H1 (cell line): ENCODE data around the gene CELSR1. TPM values are rescaled to one million over a fixed set of nuclear protein-coding genes. Genes with fewer than 3 reads are reported as not detected.

ENCODE experiments used
- CTCF ChIA-PET: fragments of 300-600 bp; sonication (Branson Sonifier 250); formaldehyde crosslinking; loops from one replicate; lab custom pipeline; 2021; ENCODE audit not compliant: partially characterized antibody; lab: Charles Lee
- POLR2A ChIA-PET: fragments of 300-600 bp; sonication (Branson Sonifier 250); formaldehyde crosslinking; loops from one replicate; lab custom pipeline; 2021; ENCODE audit warnings: inconsistent platforms; ENCODE audit not compliant: partially characterized antibody; lab: Charles Lee
- DNase-seq, 2 experiments: peaks; one replicate each; pipeline versions ENCODE4 v3.0.0 to v3.0.0-alpha.2; 2010 to 2022; ENCODE audit warnings: low spot score in 2 of 2, low read depth in 1 of 2, mixed read lengths in 1 of 2
- FAIRE-seq: peaks from 2 replicates; lab custom pipeline; 2011; peaks lifted over from hg19 to GRCh38; lab: Jason Lieb, UNC
- H2AFZ ChIP-seq: 2 replicates; pipeline ENCODE4 v1.8.1; 2012; ENCODE audit warnings: low read length, inconsistent platforms
- H2AK5ac ChIP-seq: 2 replicates; pipeline ENCODE4 v1.6.1; 2013; ENCODE audit warnings: low read depth, low read length
- H2BK120ac ChIP-seq: replicated peaks from 2 replicates; pipeline ENCODE3; 2013; ENCODE audit warnings: low read depth, low read length, inconsistent platforms
- H2BK12ac ChIP-seq: 2 replicates; pipeline ENCODE4 v1.6.1; 2013; ENCODE audit warnings: low read depth, low read length
- H2BK15ac ChIP-seq: 2 replicates; pipeline ENCODE4 v1.6.1; 2013; ENCODE audit warnings: low read length
- H2BK20ac ChIP-seq: 2 replicates; pipeline ENCODE4 v1.6.1; 2013; ENCODE audit warnings: low read length
- H2BK5ac ChIP-seq: 2 replicates; pipeline ENCODE4 v1.6.1; 2013; ENCODE audit warnings: low read depth, low read length
- H3K14ac ChIP-seq: 2 replicates; pipeline ENCODE4 v1.6.1; 2013; ENCODE audit warnings: inconsistent platforms; ENCODE audit not compliant: insufficient read length
- H3K18ac ChIP-seq: 2 replicates; pipeline ENCODE4 v1.6.1; 2013; ENCODE audit warnings: low read length; ENCODE audit errors: extremely low read depth
- H3K23ac ChIP-seq: 2 replicates; pipeline ENCODE4 v1.6.1; 2013; ENCODE audit warnings: inconsistent platforms; ENCODE audit not compliant: insufficient read length
- H3K23me2 ChIP-seq: 2 replicates; pipeline ENCODE4 v1.6.1; 2013; ENCODE audit warnings: low read depth, low read length
- H3K27ac ChIP-seq: 2 replicates; pipeline ENCODE4 v1.6.1; 2011; ENCODE audit warnings: low read depth, low read length, inconsistent platforms
- H3K27me3 ChIP-seq, 4 experiments: replicated peaks in 1 of 4; 1 replicate in 1 of 4; 2 replicates in 3 of 4; pipeline versions ENCODE4 v1.6.1 to v1.8.1; 2011 to 2013; ENCODE audit warnings: low read length in 3 of 4, mild to moderate bottlenecking in 3 of 4, inconsistent platforms in 2 of 4, mixed read lengths in 2 of 4, moderate library complexity in 1 of 4; ENCODE audit not compliant: control insufficient read depth in 3 of 4, insufficient read depth in 3 of 4; ENCODE audit errors: extremely low read depth in 1 of 4
- H3K36me3 ChIP-seq, 4 experiments: 2 replicates each; pipeline versions ENCODE4 v1.6.1 to v1.8.1; 2011 to 2013; ENCODE audit warnings: mild to moderate bottlenecking in 4 of 4, low read length in 3 of 4, moderate library complexity in 2 of 4, control low read depth in 1 of 4, inconsistent platforms in 1 of 4; ENCODE audit not compliant: insufficient read depth in 4 of 4, control insufficient read depth in 2 of 4
- H3K4ac ChIP-seq: replicated peaks from 2 replicates; pipeline ENCODE3; 2013; ENCODE audit warnings: low read length, low read depth, mixed read lengths, inconsistent platforms; ENCODE audit not compliant: insufficient read length
- H3K4me1 ChIP-seq, 4 experiments: replicated peaks in 1 of 4; 1 replicate in 1 of 4; 2 replicates in 3 of 4; pipeline versions ENCODE4 v1.6.1 to v1.8.1; 2011 to 2013; ENCODE audit warnings: low read length in 3 of 4, inconsistent platforms in 2 of 4, mixed read lengths in 1 of 4; ENCODE audit not compliant: insufficient read depth in 4 of 4, control insufficient read depth in 3 of 4
- H3K4me2 ChIP-seq, 2 experiments: 2 replicates each; pipeline versions ENCODE4 v1.6.1 to v1.8.1; 2011 to 2013; ENCODE audit warnings: low read depth in 2 of 2, low read length in 2 of 2, control low read depth in 1 of 2, inconsistent platforms in 1 of 2, mild to moderate bottlenecking in 1 of 2; ENCODE audit not compliant: insufficient read depth in 1 of 2
- H3K4me3 ChIP-seq, 4 experiments: fragments of 200-600, 300-600 bp in 1 of 4; sonication (generic), shearing (Covaris generic), sonication (Bioruptor Twin) in 1 of 4; 2 replicates each; pipeline versions ENCODE4 v1.5.1 to v1.8.1; 2011 to 2016; ENCODE audit warnings: low read length in 4 of 4, low read depth in 3 of 4, control low read depth in 2 of 4, inconsistent platforms in 2 of 4, mild to moderate bottlenecking in 2 of 4, mixed read lengths in 1 of 4, moderate library complexity in 1 of 4; ENCODE audit not compliant: insufficient read depth in 2 of 4; ENCODE audit errors: extremely low read depth in 1 of 4
- H3K56ac ChIP-seq: replicated peaks from 2 replicates; pipeline ENCODE3; 2013; ENCODE audit warnings: low read depth, mild to moderate bottlenecking, mixed read lengths, low read length, inconsistent platforms; ENCODE audit not compliant: insufficient read length
- H3K79me1 ChIP-seq: 2 replicates; pipeline ENCODE4 v1.6.1; 2013; ENCODE audit warnings: low read depth, low read length, control low read depth
- H3K79me2 ChIP-seq, 2 experiments: 2 replicates each; pipeline versions ENCODE4 v1.6.1 to v1.8.1; 2012 to 2013; ENCODE audit warnings: low read length in 2 of 2, mild to moderate bottlenecking in 2 of 2, inconsistent platforms in 1 of 2; ENCODE audit not compliant: insufficient read depth in 2 of 2, control insufficient read depth in 1 of 2
- H3K9ac ChIP-seq, 4 experiments: replicated peaks in 1 of 4; 1 replicate in 1 of 4; 2 replicates in 3 of 4; pipeline versions ENCODE4 v1.6.1 to v1.8.1; 2011 to 2013; ENCODE audit warnings: low read depth in 3 of 4, low read length in 3 of 4, control low read depth in 2 of 4, mild to moderate bottlenecking in 2 of 4, moderate library complexity in 2 of 4, inconsistent platforms in 1 of 4; ENCODE audit errors: extremely low read depth in 1 of 4
- H3K9me3 ChIP-seq, 2 experiments: 2 replicates each; pipeline versions ENCODE4 v1.6.1 to v1.8.1; 2012 to 2013; ENCODE audit warnings: mild to moderate bottlenecking in 2 of 2, moderate library complexity in 2 of 2, control low read depth in 1 of 2, inconsistent platforms in 1 of 2, low read depth in 1 of 2, low read length in 1 of 2, mixed read lengths in 1 of 2; ENCODE audit not compliant: insufficient read depth in 2 of 2
- H4K20me1 ChIP-seq, 2 experiments: replicated peaks in 1 of 2; 2 replicates each; pipeline versions ENCODE3 to v1.8.1; 2011 to 2013; ENCODE audit warnings: inconsistent platforms in 2 of 2, low read length in 2 of 2, mild to moderate bottlenecking in 1 of 2; ENCODE audit not compliant: insufficient read depth in 2 of 2, control insufficient read depth in 1 of 2
- H4K5ac ChIP-seq: 2 replicates; pipeline ENCODE4 v1.6.1; 2013; ENCODE audit warnings: low read length, low read depth, mixed read lengths, inconsistent platforms; ENCODE audit not compliant: insufficient read length
- H4K8ac ChIP-seq: 2 replicates; pipeline ENCODE4 v1.8.0; 2013; ENCODE audit warnings: mild to moderate bottlenecking, moderate library complexity, low read length, inconsistent platforms; ENCODE audit not compliant: insufficient read depth; ENCODE audit errors: extremely low read depth
- H4K91ac ChIP-seq: replicated peaks from 2 replicates; pipeline ENCODE3; 2013; ENCODE audit warnings: low read length, mixed read lengths, inconsistent platforms; ENCODE audit not compliant: insufficient read length
- CBX5 ChIP-seq: fragments of 300-800, 300-1000 bp; sonication (generic); IDR thresholded peaks from 2 replicates; pipeline ENCODE4 v1.7.1; 2016; ENCODE audit warnings: antibody characterized with exemption, low read length, low read depth
- TAF7 ChIP-seq: optimal IDR thresholded peaks from 2 replicates; pipeline ENCODE3; 2011; ENCODE audit warnings: low read depth, mild to moderate bottlenecking, inconsistent platforms, low read length, moderate library complexity, borderline replicate concordance
- WGBS, 2 experiments: shearing (Covaris generic) in 1 of 2; methylation state at CpG; one replicate each; pipeline versions ENCODE4 v1.1.6 to v1.1.7; 2013 to 2015; ENCODE audit warnings: low lambda C conversion rate in 2 of 2, mixed read lengths in 2 of 2, inconsistent platforms in 1 of 2, low coverage in 1 of 2, missing lambda C conversion rate in 1 of 2; ENCODE audit not compliant: insufficient replicate concordance in 2 of 2, insufficient coverage in 1 of 2, insufficient read length in 1 of 2; ENCODE audit errors: extremely low coverage in 1 of 2, missing lambda C conversion rate in 1 of 2; 5-methylcytosine and 5-hydroxymethylcytosine counted together
- polyA plus RNA-seq, 7 experiments: library from polyadenylated mRNA; depleted of rRNA in 3 of 7; stranded (reverse) in 5 of 7; unstranded in 2 of 7; fragments of >200 nt in 5 of 7; fragments of 200-250 nt in 2 of 7; gene quantifications; 1 replicate in 5 of 7; 2 replicates in 1 of 7; 4 replicates in 1 of 7; pipeline versions ENCODE4 v1.2.1 to v1.2.3, GENCODE V29; 2011 to 2013; ENCODE audit warnings: missing spikeins in 2 of 7, mixed read lengths in 2 of 7
- total RNA-seq: library from RNA; stranded (reverse); fragmentation: NEBNext Ultra II Directional; extraction: Animal tissue kit (Norgen Biotek cat#: 25700); gene quantifications from 2 replicates; pipeline ENCODE4 v1.2.1, GENCODE V29; 2021

Gene CELSR1
- total and polyA plus RNA-seq, 2 of the 8 experiments (the other 6 are each of a cell fraction or from before 2014, with no cell fraction given): 9.0 to 12.4 TPM

- DNase-seq: no peak
- CTCF ChIA-PET: interaction anchor here (0.7 to 2.5 kb wide), 3 partner anchors 39 to 323 kb away, joined by 3 to 6 read pairs (median 5); no protein-coding TSS in a partner anchor
- Histone ChIP-seq H3K14ac (no peak overlapping the region), H4K5ac (no peak overlapping the region)
- POLR2A ChIA-PET: interaction anchor here (1.1 kb wide), 1 partner anchor 21 kb away, joined by 3 read pairs; no protein-coding TSS in a partner anchor
- TF ChIP-seq TAF7: no peak
- no peak for TF ChIP-seq CBX5
- TF ChIP-seq, all 59 proteins: peak for 0
- Histone ChIP-seq H3K23me2 (no peaks in the 10 kb centered on the region), H4K20me1 (peaks cover 1 to 3% of the 10 kb centered on the region in 2 experiments), H2AK5ac (no peak overlapping the region), H4K91ac (no peak overlapping the region), H3K56ac (no peak overlapping the region), H2AFZ (no peak overlapping the region), H3K79me1 (no peaks in the 10 kb centered on the region), H3K4me2 (no peak overlapping the region), H4K8ac (no peak overlapping the region; the same call in 1 of the 2 replicates), H2BK15ac (no peak overlapping the region), H2BK12ac (no peak overlapping the region), H3K79me2 (no peaks in the 10 kb centered on the region), H3K9ac (no peak overlapping the region), H2BK120ac (no peak overlapping the region), H3K23ac (no peak overlapping the region), H3K27me3 (no peaks in the 10 kb centered on the region), H3K18ac (no peak overlapping the region), H3K4ac (no peak overlapping the region), H3K4me1 (no peaks in the 10 kb centered on the region), H3K9me3 (no peaks in the 10 kb centered on the region), H3K36me3 (peaks cover 18 to 44% (median 26%) of the 10 kb centered on the region in 4 experiments), H3K4me3 (no peak overlapping the region), H2BK5ac (no peak overlapping the region), H3K27ac (no peak overlapping the region), H2BK20ac (no peak overlapping the region)
- WGBS, 2 experiments: 92% methylated on average over 11 of the region's 11 CpGs; no CpG with 5 or more reads in 1 of the 2 experiments
- no peak for FAIRE-seq
Measured at GRCh38 chr22:46328797-46329196, 208.6 kb downstream of the CELSR1 start.
